ENCODE results near the gene SEL1L3. TPM values are rescaled to one million over a fixed set of nuclear protein-coding genes. Genes with fewer than 3 reads are reported as not detected.
A peak's percentile ranks its signal among the peaks of the same experiment; 100 is the strongest.

The SEL1L3 gene
- polyA plus RNA-seq (2012; rRNA removed), result 2.2 and 3.7 TPM in 2 replicates
- 3.8 and 4.1 TPM in 2 replicates for polyA plus RNA-seq (2012; cell fraction: cytosol; rRNA removed)
- polyA plus RNA-seq (2012; cell fraction: nucleus; rRNA removed), result 1.8 and 3.8 TPM in 2 replicates

GRCh38 chr4:25862411-25863346, at the start of gene SEL1L3:
TSS of gene SEL1L3 (minus strand) at chr4:25862988. CDS start at chr4:25862836, 152 bp downstream.
- H3K36me3 ChIP-seq (replicated peaks in 1 of 2; ENCODE audit: control insufficient read depth in 1 of 2, insufficient read depth in 2 of 2, low read length in 1 of 2), result no peaks in the 10 kb centered on the region

More at GRCh38 chr4:25862411-25863346, at the start of gene SEL1L3:
- Histone ChIP-seq H2AFZ (ENCODE audit: low read depth) (peak within 1 kb of the TSS; percentile 87; the same call in 1 of the 2 replicates), H4K20me1 (ENCODE audit: insufficient read depth) (no peaks in the 10 kb centered on the region), H3K9me3 (no peaks in the 10 kb centered on the region), H3K79me2 (ENCODE audit: insufficient read depth) (no peaks in the 10 kb centered on the region), H3K4me3 (ENCODE audit: low read depth in 2 of 2, low read length in 1 of 2) (peak within 1 kb of the TSS; percentile 57 to 68), H3K9ac (peak within 1 kb of the TSS; percentile 67), H3K27me3 (ENCODE audit: insufficient read depth) (no peaks in the 10 kb centered on the region), H3K4me1 (ENCODE audit: control insufficient read depth in 1 of 2, insufficient read depth in 2 of 2, low read depth in 1 of 2, low read length in 1 of 2) (peaks cover 13 to 14% of the 10 kb centered on the region in 2 experiments; a peak in 2 of 4 replicates), H3K4me2 (peak within 1 kb of the TSS; percentile 81), H3F3A (replicated peaks; ENCODE audit: insufficient read depth) (no peaks in the 10 kb centered on the region), H3K9me2 (no peaks in the 10 kb centered on the region), H3K27ac (ENCODE audit: low read depth in 2 of 2, low read length in 1 of 2) (no peak within 1 kb of the TSS)
- ChIA-PET CTCF (no interaction called here), POLR2A (no interaction called here)
- peak; percentile 84 for DNase-seq
- TF ChIP-seq CHD2 (IDR thresholded peaks at IDR 0.05; ENCODE audit: low read length, partially characterized antibody) (no peak), USF1 (IDR thresholded peaks at IDR 0.05; ENCODE audit: borderline replicate concordance, low read depth) (no peak), MAX (IDR thresholded peaks at IDR 0.05; ENCODE audit: low read depth) (no peak), RXRA (IDR thresholded peaks at IDR 0.05; ENCODE audit: borderline replicate concordance, low read depth) (no peak), JUND (IDR thresholded peaks at IDR 0.05) (no peak), ELF1 (IDR thresholded peaks at IDR 0.05) (no peak), IRF3 (IDR thresholded peaks at IDR 0.05; ENCODE audit: low read depth, low read length) (no peak), ZBTB33 (IDR thresholded peaks at IDR 0.05; ENCODE audit: borderline replicate concordance, low read depth) (no peak), CTCF (IDR thresholded peaks at IDR 0.05) (no peak), SIN3A (IDR thresholded peaks at IDR 0.05; ENCODE audit: borderline replicate concordance, low read depth, low read length) (no peak), RCOR1 (IDR thresholded peaks at IDR 0.05; ENCODE audit: low read length) (no peak), MEF2A (IDR thresholded peaks at IDR 0.05; ENCODE audit: borderline replicate concordance, low read depth) (no peak), FOSL2 (IDR thresholded peaks at IDR 0.05; ENCODE audit: borderline replicate concordance, low read depth) (no peak), RAD21 (IDR thresholded peaks at IDR 0.05; ENCODE audit: low read length) (no peak), REST (IDR thresholded peaks at IDR 0.05; ENCODE audit: low read depth, low read length) (no peak), SMC3 (IDR thresholded peaks at IDR 0.05; ENCODE audit: low read depth, low read length) (no peak), TEAD4 (IDR thresholded peaks at IDR 0.05; ENCODE audit: borderline replicate concordance, insufficient read depth) (no peak)
- WGBS (ENCODE audit: low lambda C conversion rate), result 4% methylated on average over 48 of the region's 115 CpGs
